GM12874 (cell line): ENCODE data around the gene CLEC4G.

Source experiments
- TF ChIP-seq, protein P1 (sequence below): IDR thresholded peaks from 2 replicates; pipeline ENCODE4 v1.5.1; 2011; ENCODE audit warnings: low read depth, mild to moderate bottlenecking, control low read depth, low read length, moderate library complexity; ENCODE audit not compliant: insufficient read depth

The CLEC4G gene

DNA sequence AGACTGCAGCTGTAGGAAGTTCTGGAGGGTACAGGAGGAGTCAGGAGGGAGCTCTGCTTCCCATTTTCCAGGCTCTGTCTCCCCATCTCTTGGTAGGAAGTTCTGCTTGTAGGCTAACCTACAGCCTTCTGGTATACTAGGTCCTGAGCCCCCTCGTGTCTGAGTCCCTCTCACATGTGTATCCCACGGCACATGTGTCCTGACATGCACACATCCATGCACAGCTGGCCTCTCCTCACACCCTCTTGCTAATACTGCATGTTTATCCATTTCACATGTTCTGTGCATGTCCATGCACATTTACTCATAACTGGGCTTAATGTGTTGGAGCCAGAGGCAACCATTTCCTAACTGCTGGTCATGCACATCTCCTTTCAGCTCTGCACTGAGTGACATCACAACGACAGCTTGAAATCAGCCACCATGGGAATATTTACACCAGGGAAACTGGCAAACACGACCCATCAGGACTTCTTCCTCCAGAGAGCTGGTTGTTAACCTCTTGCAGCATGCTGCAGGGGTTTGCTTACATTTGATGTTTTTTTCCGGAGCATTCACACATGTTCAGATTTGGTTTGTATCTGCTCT lies 12.4 kb upstream of the CLEC4G start:
- TF ChIP-seq, protein P1, sequence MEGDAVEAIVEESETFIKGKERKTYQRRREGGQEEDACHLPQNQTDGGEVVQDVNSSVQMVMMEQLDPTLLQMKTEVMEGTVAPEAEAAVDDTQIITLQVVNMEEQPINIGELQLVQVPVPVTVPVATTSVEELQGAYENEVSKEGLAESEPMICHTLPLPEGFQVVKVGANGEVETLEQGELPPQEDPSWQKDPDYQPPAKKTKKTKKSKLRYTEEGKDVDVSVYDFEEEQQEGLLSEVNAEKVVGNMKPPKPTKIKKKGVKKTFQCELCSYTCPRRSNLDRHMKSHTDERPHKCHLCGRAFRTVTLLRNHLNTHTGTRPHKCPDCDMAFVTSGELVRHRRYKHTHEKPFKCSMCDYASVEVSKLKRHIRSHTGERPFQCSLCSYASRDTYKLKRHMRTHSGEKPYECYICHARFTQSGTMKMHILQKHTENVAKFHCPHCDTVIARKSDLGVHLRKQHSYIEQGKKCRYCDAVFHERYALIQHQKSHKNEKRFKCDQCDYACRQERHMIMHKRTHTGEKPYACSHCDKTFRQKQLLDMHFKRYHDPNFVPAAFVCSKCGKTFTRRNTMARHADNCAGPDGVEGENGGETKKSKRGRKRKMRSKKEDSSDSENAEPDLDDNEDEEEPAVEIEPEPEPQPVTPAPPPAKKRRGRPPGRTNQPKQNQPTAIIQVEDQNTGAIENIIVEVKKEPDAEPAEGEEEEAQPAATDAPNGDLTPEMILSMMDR = no peak

DNA sequence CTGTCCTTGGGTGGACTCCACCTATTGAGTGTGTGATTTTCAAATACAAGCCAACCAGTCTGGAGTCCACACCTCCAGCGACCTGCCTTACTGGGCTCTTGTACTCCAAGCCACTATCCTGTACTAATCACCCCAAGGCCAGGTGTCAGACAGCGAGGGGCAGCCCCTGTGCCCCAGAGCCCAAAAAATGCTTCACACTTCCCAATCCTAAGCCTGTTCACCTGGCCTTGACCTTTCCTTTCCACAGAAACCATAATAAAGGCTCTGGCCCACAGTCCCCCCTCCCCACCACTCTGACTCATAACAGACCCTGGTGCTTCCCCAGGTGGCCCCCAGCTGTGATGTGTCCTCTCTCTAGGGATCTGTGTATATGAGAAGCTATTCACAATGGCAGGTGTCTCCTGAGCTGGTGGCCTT lies 11.5 kb upstream of the CLEC4G start:
- TF ChIP-seq, protein P1 = no peak

DNA sequence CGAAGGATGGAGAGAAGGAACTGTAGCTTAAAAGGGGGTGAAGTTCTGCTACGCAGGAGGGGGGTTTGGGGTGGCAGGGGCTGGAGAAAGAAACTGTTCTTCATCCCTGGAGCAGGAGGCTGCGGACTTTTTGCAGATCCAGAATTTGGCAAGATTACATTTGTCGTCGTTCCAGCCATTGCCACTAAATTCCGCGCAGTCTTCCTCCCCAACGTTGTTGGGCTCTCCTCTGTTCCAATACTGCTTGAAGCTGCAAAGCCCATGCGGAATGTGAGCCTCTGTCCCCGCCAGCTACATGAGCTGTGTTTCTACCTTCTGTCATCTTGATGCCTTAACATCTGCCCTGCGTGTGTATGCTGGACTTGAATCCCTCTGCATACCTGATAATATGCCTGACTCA lies 11.1 kb upstream of the CLEC4G start:
- TF ChIP-seq, protein P1 = no peak

DNA sequence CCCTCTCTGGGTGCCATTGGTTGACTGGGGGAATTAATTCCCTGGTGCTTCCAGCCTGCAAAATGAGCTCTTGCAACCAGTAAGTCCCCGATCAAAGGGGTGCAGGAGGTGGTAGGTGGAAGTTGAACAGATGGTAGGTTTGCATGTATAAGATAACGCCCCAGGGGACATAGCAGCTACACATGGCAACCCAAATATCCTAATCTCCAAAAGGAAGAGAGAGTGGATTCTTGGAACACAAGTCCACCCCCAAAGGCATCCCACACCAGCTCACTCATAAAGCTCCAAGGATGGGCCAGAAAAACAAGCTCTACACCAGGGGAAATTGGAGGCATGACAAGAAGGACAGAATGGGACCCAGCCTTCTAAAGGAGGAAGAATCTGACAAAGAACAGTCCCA lies 10.7 kb upstream of the CLEC4G start:
- TF ChIP-seq, protein P1 = no peak

DNA sequence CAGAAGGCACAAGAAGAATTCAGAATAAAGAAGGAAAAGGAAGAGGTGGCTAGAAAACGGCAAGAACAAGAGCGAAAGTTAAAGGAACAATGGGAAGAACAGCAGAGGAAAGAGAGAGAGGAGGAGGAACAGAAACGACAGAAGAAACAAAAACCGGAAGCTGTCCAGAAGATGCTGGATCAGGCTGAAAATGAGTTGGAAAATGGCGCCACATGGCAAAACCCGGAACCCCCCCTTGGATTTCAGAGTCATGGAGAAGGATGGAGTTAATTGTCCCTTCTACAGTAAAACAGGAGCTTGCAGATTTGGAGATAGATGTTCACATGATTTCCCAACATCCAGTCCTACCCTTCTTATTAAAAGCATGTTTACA lies 8.8 kb upstream of the CLEC4G start:
- TF ChIP-seq, protein P1 = no peak

DNA sequence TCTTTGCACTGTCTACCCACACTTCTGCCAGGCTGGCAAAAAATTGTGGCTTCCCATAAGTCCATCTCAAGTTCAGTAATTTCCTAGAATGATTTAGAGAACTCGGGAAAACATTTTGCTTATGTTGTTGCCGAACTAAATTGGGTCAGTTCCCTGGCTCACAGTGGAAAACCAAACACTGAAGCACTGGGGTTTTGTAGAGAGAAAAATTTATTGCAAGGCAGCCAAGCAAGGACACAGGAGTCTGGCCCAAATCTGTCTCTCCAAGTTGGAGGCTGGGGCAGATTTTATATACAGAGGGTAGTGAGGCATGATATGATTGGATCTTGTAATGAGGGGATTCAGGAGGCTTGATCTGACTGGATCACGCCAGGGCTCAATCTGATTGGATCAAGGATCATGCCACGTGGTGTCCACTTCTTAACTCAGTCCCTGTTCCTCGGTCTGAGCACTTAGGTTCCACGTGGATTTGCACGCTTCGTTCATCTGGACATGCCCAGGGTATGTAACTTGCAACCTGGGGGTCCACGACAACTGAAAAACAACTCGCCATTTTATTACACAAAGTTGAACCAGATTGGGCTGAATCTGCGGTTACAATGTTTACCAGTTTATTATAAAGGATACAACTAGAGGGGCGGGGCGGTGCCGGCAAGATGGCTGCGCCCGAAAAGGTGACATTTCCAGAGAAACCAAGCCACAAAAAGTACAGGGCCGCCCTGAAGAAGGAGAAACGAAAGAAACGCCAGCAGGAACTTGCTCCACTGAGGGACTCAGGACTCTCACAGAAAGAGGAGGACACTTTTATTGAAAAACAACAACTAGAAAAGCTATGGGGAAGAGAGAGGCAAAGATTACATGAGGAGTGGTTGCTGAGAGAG lies 8.1 kb upstream of the CLEC4G start:
- TF ChIP-seq, protein P1 = no peak

DNA sequence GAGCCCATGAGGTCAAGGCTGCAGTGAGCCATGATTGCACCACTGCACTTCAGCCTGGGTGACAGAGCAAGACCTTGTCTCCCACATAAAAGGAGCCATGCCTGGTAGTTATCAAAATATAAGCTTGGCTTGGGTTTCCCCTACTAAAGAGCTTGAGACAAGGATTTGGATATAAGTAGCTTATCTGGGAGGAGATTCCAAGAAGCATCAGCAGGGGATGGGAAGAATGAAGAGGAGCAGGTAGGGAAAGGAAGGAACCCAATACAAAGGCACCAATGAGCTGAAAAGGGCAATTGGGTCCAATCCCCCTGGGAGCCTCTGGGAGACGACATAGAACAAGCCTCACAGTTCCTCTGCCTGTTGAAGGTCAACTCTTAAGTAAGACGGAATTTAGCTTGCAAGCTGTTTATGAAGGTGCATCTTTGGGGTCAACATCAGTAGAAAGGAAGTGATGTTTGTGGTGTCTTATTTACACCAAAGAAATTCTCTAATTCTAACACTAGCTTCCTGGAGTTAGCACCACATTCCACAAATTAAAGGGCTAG lies 7.4 kb upstream of the CLEC4G start:
- TF ChIP-seq, protein P1 = no peak
